K562 (cell line): Measurements from ENCODE around the gene FBXW9.

Experiments used
- ATF2 ChIP-seq: sonication (generic); formaldehyde crosslinking; IDR thresholded peaks from 2 replicates; pipeline ENCODE4 v1.8.1; 2022; ENCODE audit warnings: missing genetic modification reagents
- EHMT2 ChIP-seq: fragments of 450-650 bp; IDR thresholded peaks from 2 replicates; pipeline ENCODE4 v1.6.1; 2018; ENCODE audit warnings: antibody characterized with exemption
- MAFK ChIP-seq: IDR thresholded peaks from 2 replicates; pipeline ENCODE4 v1.6.1; 2011; ENCODE audit warnings: low read length, improper control_type of control experiment
- MTA2 ChIP-seq: fragments of 450-650 bp; IDR thresholded peaks from 2 replicates; pipeline ENCODE4 v1.6.1; 2016; ENCODE audit warnings: low read depth
- POLR2AphosphoS5 ChIP-seq: IDR thresholded peaks from 2 replicates; pipeline ENCODE4 v1.6.1; 2011; ENCODE audit warnings: mild to moderate bottlenecking, low read depth, low read length, moderate library complexity; ENCODE audit not compliant: control insufficient read depth, insufficient read depth
- ZNF79 ChIP-seq: fragments of 250-450 bp; sonication (Bioruptor Pico); IDR thresholded peaks from 2 replicates; pipeline ENCODE4 v1.4.0; 2020; ENCODE audit warnings: low read depth, mild to moderate bottlenecking, moderate library complexity

- TF ChIP-seq MTA2 (no peak), MAFK (no peak), ZNF79 (CRISPR knock-in tag) (no peak), ATF2 (CRISPR knock-in tag) (no peak), EHMT2 (no peak), POLR2AphosphoS5 (no peak)
Measured at GRCh38 chr19:12667731-12668302, 28.6 kb downstream of the FBXW9 start.
